ENCODE results near the gene PRELID2. TPM values are rescaled to one million over a fixed set of nuclear protein-coding genes. Genes with fewer than 3 reads are reported as not detected.
A peak's percentile ranks its signal among the peaks of the same experiment; 100 is the strongest.

PRELID2 gene
- total RNA-seq, 1 experiment from 2014 or later, result 27.7 TPM

DNA sequence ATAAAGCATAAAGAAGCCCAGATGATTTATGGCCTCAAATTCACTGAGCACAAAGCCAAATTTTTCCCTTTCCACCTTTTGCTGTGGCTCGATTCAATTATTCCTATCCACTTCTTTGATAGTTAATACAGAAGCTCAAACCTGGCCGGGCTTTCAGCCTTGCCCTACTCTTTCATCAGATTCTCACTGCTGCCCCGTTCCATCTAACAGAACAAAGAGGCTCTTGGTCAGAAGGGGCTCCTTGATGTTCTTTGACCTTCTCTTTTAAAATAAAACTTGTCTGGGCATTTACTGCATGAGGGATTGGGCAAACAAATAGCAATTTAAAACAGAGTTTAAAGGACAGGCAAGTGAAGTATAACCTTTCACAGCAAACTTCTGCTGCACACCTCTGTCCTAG is 27.9 kb upstream of the PRELID2 start:
- H3K4me2 ChIP-seq, result no peak overlapping the region
- no peak overlapping the region for H3K27ac ChIP-seq
- no peaks in the 10 kb centered on the region for H4K20me1 ChIP-seq (ENCODE audit: insufficient read depth)
- BruUV-seq (replicated peaks), result no TSS peak
- H3K4me1 ChIP-seq (replicated peaks; ENCODE audit: insufficient read depth), result peaks cover 5% of the 10 kb centered on the region; the same call in 1 of the 2 replicates
- intact Hi-C loops (cut with micrococcal nuclease; ENCODE audit: unreplicated experiment), result no loop called here
- ChIA-PET CTCF (no interaction called here), POLR2A (ENCODE audit: unreplicated experiment) (no interaction called here)
- H3K9me2 ChIP-seq (ENCODE audit: insufficient read depth), result peaks cover 4% of the 10 kb centered on the region; the same call in 1 of the 2 replicates
- TF ChIP-seq EZH2 (IDR thresholded peaks at IDR 0.05; ENCODE audit: low read depth), result no peak
- TF ChIP-seq, protein P1, sequence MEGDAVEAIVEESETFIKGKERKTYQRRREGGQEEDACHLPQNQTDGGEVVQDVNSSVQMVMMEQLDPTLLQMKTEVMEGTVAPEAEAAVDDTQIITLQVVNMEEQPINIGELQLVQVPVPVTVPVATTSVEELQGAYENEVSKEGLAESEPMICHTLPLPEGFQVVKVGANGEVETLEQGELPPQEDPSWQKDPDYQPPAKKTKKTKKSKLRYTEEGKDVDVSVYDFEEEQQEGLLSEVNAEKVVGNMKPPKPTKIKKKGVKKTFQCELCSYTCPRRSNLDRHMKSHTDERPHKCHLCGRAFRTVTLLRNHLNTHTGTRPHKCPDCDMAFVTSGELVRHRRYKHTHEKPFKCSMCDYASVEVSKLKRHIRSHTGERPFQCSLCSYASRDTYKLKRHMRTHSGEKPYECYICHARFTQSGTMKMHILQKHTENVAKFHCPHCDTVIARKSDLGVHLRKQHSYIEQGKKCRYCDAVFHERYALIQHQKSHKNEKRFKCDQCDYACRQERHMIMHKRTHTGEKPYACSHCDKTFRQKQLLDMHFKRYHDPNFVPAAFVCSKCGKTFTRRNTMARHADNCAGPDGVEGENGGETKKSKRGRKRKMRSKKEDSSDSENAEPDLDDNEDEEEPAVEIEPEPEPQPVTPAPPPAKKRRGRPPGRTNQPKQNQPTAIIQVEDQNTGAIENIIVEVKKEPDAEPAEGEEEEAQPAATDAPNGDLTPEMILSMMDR (conservative IDR thresholded peaks at IDR 0.05), result no peak
- no peaks in the 10 kb centered on the region for H3F3A ChIP-seq (ENCODE audit: insufficient read depth, low read depth)
- DNase-seq, result no peak
- no peaks in the 10 kb centered on the region for H3K27me3 ChIP-seq (ENCODE audit: insufficient read depth, low read depth)
- no peaks in the 10 kb centered on the region for H3K36me3 ChIP-seq (ENCODE audit: low read depth)
- no peaks in the 10 kb centered on the region for H3K79me2 ChIP-seq (ENCODE audit: low read depth)
- H2AFZ ChIP-seq, result peak overlapping the region; percentile 29; the same call in 1 of the 2 replicates
- no peaks in the 10 kb centered on the region for H3K9me3 ChIP-seq (ENCODE audit: insufficient read depth, low read depth)
- no peak overlapping the region for H3K4me3 ChIP-seq

DNA sequence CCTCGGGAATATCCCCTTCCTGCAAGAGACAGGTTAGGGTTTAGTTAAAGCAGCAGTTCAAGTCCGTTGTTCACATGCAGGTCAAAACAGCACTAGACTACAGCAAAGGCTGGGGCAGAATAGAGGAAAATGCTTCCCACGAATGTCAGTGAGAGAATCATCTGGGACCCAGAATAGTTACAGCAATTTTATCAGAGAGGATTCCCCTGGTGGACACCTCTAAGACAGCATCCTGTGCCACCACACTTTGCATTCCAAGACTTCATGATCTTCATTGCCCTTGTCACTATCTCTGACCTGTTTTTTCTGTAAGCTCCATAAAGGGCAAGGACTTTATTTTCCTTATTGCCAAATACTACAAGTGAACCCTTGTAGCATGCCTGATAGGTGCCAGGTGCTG is 24.8 kb upstream of the PRELID2 start:
- peaks cover 4% of the 10 kb centered on the region; the same call in 1 of the 2 replicates for H3F3A ChIP-seq (ENCODE audit: insufficient read depth, low read depth)
- no peak for DNase-seq
- no peak overlapping the region for H2AFZ ChIP-seq
- intact Hi-C loops (cut with micrococcal nuclease; ENCODE audit: unreplicated experiment), result no loop called here
- H3K27me3 ChIP-seq (ENCODE audit: insufficient read depth, low read depth), result no peaks in the 10 kb centered on the region
- no TSS peak for BruUV-seq (replicated peaks)
- H3K36me3 ChIP-seq (ENCODE audit: low read depth), result no peaks in the 10 kb centered on the region
- H3K9me2 ChIP-seq (ENCODE audit: insufficient read depth), result no peaks in the 10 kb centered on the region
- TF ChIP-seq, protein P1 (conservative IDR thresholded peaks at IDR 0.05), result no peak
- TF ChIP-seq EZH2 (IDR thresholded peaks at IDR 0.05; ENCODE audit: low read depth), result no peak
- H3K27ac ChIP-seq, result no peak overlapping the region
- H3K9me3 ChIP-seq (ENCODE audit: insufficient read depth, low read depth), result no peaks in the 10 kb centered on the region
- no peaks in the 10 kb centered on the region for H3K79me2 ChIP-seq (ENCODE audit: low read depth)
- ChIA-PET CTCF (interaction anchor here (0.6 kb wide), 1 partner anchor 79 kb away, joined by 3 read pairs; no protein-coding TSS in a partner anchor), POLR2A (ENCODE audit: unreplicated experiment) (no interaction called here)
- H3K4me2 ChIP-seq, result no peak overlapping the region
- no peak overlapping the region for H3K4me3 ChIP-seq
- no peaks in the 10 kb centered on the region for H4K20me1 ChIP-seq (ENCODE audit: insufficient read depth)
- peaks cover 11% of the 10 kb centered on the region for H3K4me1 ChIP-seq (replicated peaks; ENCODE audit: insufficient read depth)

DNA sequence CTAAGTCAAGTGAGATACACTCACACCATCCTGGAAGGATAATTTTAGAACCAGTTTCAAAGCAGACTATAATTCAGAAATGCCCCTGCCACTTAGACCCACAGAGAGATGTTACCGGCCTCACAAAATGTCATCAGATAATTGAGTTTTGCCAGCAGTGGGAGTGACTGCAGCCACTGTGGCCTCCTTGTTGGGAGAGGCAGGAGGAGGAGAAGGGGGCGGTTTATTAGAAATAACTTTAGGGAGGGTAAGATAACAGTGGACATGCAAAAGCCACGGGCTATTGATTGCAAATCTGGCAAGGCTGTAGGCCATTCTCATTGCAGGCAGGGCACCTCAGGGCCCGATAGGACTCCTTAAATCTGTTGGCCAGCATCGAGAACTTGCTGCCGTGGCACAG is 24.3 kb upstream of the PRELID2 start:
- H3K9me2 ChIP-seq (ENCODE audit: insufficient read depth), result no peaks in the 10 kb centered on the region
- H3K4me1 ChIP-seq (replicated peaks; ENCODE audit: insufficient read depth), result peaks cover 16% of the 10 kb centered on the region
- no peaks in the 10 kb centered on the region for H3K36me3 ChIP-seq (ENCODE audit: low read depth)
- peaks cover 6% of the 10 kb centered on the region for H3F3A ChIP-seq (ENCODE audit: insufficient read depth, low read depth)
- ChIA-PET CTCF (no interaction called here), POLR2A (ENCODE audit: unreplicated experiment) (no interaction called here)
- no peaks in the 10 kb centered on the region for H3K9me3 ChIP-seq (ENCODE audit: insufficient read depth, low read depth)
- no peaks in the 10 kb centered on the region for H3K27me3 ChIP-seq (ENCODE audit: insufficient read depth, low read depth)
- intact Hi-C loops (cut with micrococcal nuclease; ENCODE audit: unreplicated experiment), result no loop called here
- BruUV-seq (replicated peaks), result no TSS peak
- DNase-seq, result no peak
- H3K4me2 ChIP-seq, result no peak overlapping the region
- no peak overlapping the region for H2AFZ ChIP-seq
- no peak overlapping the region for H3K27ac ChIP-seq
- H4K20me1 ChIP-seq (ENCODE audit: insufficient read depth), result no peaks in the 10 kb centered on the region
- H3K79me2 ChIP-seq (ENCODE audit: low read depth), result no peaks in the 10 kb centered on the region
- no peak overlapping the region for H3K4me3 ChIP-seq
- TF ChIP-seq, protein P1 (conservative IDR thresholded peaks at IDR 0.05), result no peak

Measured in PC-9 (cell line).